T-cell (primary cell): ENCODE data around the gene CD177. TPM values are rescaled to one million over a fixed set of nuclear protein-coding genes. Genes with fewer than 3 reads are reported as not detected.
"Not testable (repeated sequence)": the region's sequence is repeated elsewhere in the genome, so short reads cannot be mapped to it uniquely, and the experiment has no call there.

ENCODE experiments used
- ATAC-seq, 4 experiments: fragments of 200-7000 bp in 3 of 4; fragments of 150-1000 bp in 1 of 4; cut with Tn5 transposase; replicated peaks in 1 of 4; 1 replicate in 3 of 4; 2 replicates in 1 of 4; pipeline ENCODE4 v1.10.0; 2021; ENCODE audit warnings: moderate library complexity in 3 of 4, mild to moderate bottlenecking in 2 of 4, moderate number of reproducible peaks in 1 of 4
- CTCF ChIA-PET, 2 donors: fragments of 300-600 bp; sonication (Branson Sonifier 250); formaldehyde crosslinking; loops; one replicate each; lab custom pipeline; 2022; ENCODE audit warnings: antibody characterized with exemption in 2 of 2; lab: Charles Lee
- POLR2A ChIA-PET, 2 donors: fragments of 300-600 bp; sonication (Branson Sonifier 250); formaldehyde crosslinking; loops; one replicate each; lab custom pipeline; 2022; ENCODE audit warnings: antibody characterized with exemption in 2 of 2; lab: Charles Lee
- DNase-seq, 35 experiments: peaks; one replicate each; pipeline versions ENCODE4 v3.0.0 to v3.0.0-alpha.2; 2013 to 2023
- H3K27ac ChIP-seq: one replicate; pipeline ENCODE4 v1.5.1; 2013; ENCODE audit warnings: low read length
- H3K27me3 ChIP-seq, 2 experiments: replicated peaks in 1 of 2; 1 replicate in 1 of 2; 2 replicates in 1 of 2; pipeline versions ENCODE4 v1.6.1 to v1.7.0; 2013; ENCODE audit warnings: low read length in 1 of 2, mixed read lengths in 1 of 2; ENCODE audit not compliant: control insufficient read depth in 2 of 2, insufficient read depth in 2 of 2; ENCODE audit errors: extremely low read depth in 1 of 2
- H3K36me3 ChIP-seq, 2 donors: 1 replicate in 1 of 2; 2 replicates in 1 of 2; pipeline versions ENCODE4 v1.6.1 to v1.7.0; 2013; ENCODE audit warnings: low read length in 1 of 2; ENCODE audit not compliant: control insufficient read depth in 2 of 2, insufficient read depth in 1 of 2; ENCODE audit errors: extremely low read depth in 1 of 2
- H3K4me1 ChIP-seq, 2 experiments: 1 replicate in 1 of 2; 2 replicates in 1 of 2; pipeline versions ENCODE4 v1.6.1 to v1.7.0; 2013; ENCODE audit warnings: low read length in 2 of 2, mixed read lengths in 1 of 2; ENCODE audit not compliant: insufficient read depth in 2 of 2, control insufficient read depth in 1 of 2; ENCODE audit errors: extremely low read depth in 1 of 2
- H3K4me3 ChIP-seq, 2 donors: 1 replicate in 1 of 2; 2 replicates in 1 of 2; pipeline versions ENCODE4 v1.5.1 to v1.7.0; 2013; ENCODE audit warnings: mild to moderate bottlenecking in 2 of 2, low read length in 1 of 2, moderate library complexity in 1 of 2; ENCODE audit not compliant: control insufficient read depth in 1 of 2; ENCODE audit errors: extremely low read depth in 1 of 2
- H3K9me3 ChIP-seq: 2 replicates; pipeline ENCODE4 v1.7.0; 2013
- H3K27ac Mint-ChIP-seq, 2 donors: one replicate each; pipeline ENCODE4 v1.8.0; 2020 to 2021; ENCODE audit warnings: mild to moderate bottlenecking in 2 of 2, mixed read lengths in 2 of 2
- H3K27me3 Mint-ChIP-seq, 2 donors: one replicate each; pipeline ENCODE4 v1.8.0; 2021 to 2022; ENCODE audit warnings: mixed read lengths in 2 of 2
- H3K36me3 Mint-ChIP-seq: one replicate; pipeline ENCODE4 v1.8.0; 2021; ENCODE audit warnings: mixed read lengths
- H3K4me1 Mint-ChIP-seq, 3 donors: one replicate each; pipeline ENCODE4 v1.8.0; 2020 to 2022; ENCODE audit warnings: mixed read lengths in 3 of 3, mild to moderate bottlenecking in 1 of 3
- H3K4me3 Mint-ChIP-seq, 3 donors: one replicate each; pipeline ENCODE4 v1.8.0; 2020 to 2022; ENCODE audit warnings: mild to moderate bottlenecking in 3 of 3, mixed read lengths in 3 of 3, moderate library complexity in 3 of 3
- H3K9me3 Mint-ChIP-seq, 3 donors: one replicate each; pipeline ENCODE4 v1.8.0; 2020 to 2022; ENCODE audit warnings: mixed read lengths in 3 of 3
- WGBS: methylation state at CpG from one replicate; pipeline ENCODE4 v1.1.5; 2013; ENCODE audit warnings: missing lambda C conversion rate; ENCODE audit not compliant: insufficient coverage; 5-methylcytosine and 5-hydroxymethylcytosine counted together
- total RNA-seq, 35 experiments: library from RNA in 6 of 35; stranded (reverse) in 6 of 35; fragments of 120-200 nt in 1 of 35; gene quantifications; one replicate each; pipeline versions ENCODE4 v1.2.1 to v1.2.4 and lab custom pipeline; 2013 to 2026

The CD177 gene
- total RNA-seq, 5 donors from 2014 or later (not counting 1 experiment from before 2014, with no cell fraction given): not detected

- H3K4me1 Mint-ChIP-seq: no peaks in the 10 kb centered on the region
- DNase-seq: no peak
- H3K9me3 ChIP-seq: no peaks in the 10 kb centered on the region
- no peaks in the 10 kb centered on the region for H3K36me3 ChIP-seq
- H3K36me3 Mint-ChIP-seq: no peaks in the 10 kb centered on the region
- ChIA-PET POLR2A (interaction anchor here in 1 of 2 donors (0.6 kb wide), 1 partner anchor 188 kb away, joined by 3 read pairs; no protein-coding TSS in a partner anchor), CTCF (no interaction called here)
- peaks cover 0 to 9% of the 10 kb centered on the region in 2 experiments for H3K27me3 ChIP-seq
- no peak overlapping the region for H3K27ac Mint-ChIP-seq
- no peaks in the 10 kb centered on the region for H3K4me1 ChIP-seq
- H3K4me3 Mint-ChIP-seq: no peak overlapping the region
- no peak for ATAC-seq
- no peak overlapping the region for H3K4me3 ChIP-seq
- H3K9me3 Mint-ChIP-seq: no peaks in the 10 kb centered on the region
- H3K27me3 Mint-ChIP-seq: peaks cover 3 to 12% of the 10 kb centered on the region in 2 donors
- no peak overlapping the region for H3K27ac ChIP-seq
- WGBS: 65% methylated on average over 2 of the region's 4 CpGs
Observed at GRCh38 chr19:43318796-43319314, 34.6 kb upstream of the CD177 start.

GRCh38 chr19:43320546-43320945 lies 32.9 kb upstream of the CD177 start:
- DNase-seq (no peak), ATAC-seq (no peak)
- peaks cover 0 to 7% of the 10 kb centered on the region in 2 experiments for H3K27me3 ChIP-seq
- H3K36me3 ChIP-seq: no peaks in the 10 kb centered on the region
- no peaks in the 10 kb centered on the region for H3K36me3 Mint-ChIP-seq
- CTCF ChIA-PET: no interaction called here
- POLR2A ChIA-PET: no interaction called here
- no peak overlapping the region for H3K4me3 Mint-ChIP-seq
- no peaks in the 10 kb centered on the region for H3K4me1 ChIP-seq
- H3K27ac ChIP-seq: no peak overlapping the region
- H3K4me3 ChIP-seq: no peak overlapping the region
- H3K27me3 Mint-ChIP-seq: peaks cover 3 to 6% of the 10 kb centered on the region in 2 donors
- no peaks in the 10 kb centered on the region for H3K4me1 Mint-ChIP-seq
- WGBS: no CpG with 5 or more reads among the region's 2 CpGs
- no peaks in the 10 kb centered on the region for H3K9me3 Mint-ChIP-seq
- H3K27ac Mint-ChIP-seq: no peak overlapping the region
- H3K9me3 ChIP-seq: no peaks in the 10 kb centered on the region

GRCh38 chr19:43326761-43327160 lies 26.7 kb upstream of the CD177 start:
- H3K27ac ChIP-seq, ATAC-seq, H3K4me1 Mint-ChIP-seq, H3K4me3 Mint-ChIP-seq, POLR2A ChIA-PET, H3K9me3 Mint-ChIP-seq, H3K9me3 ChIP-seq, H3K4me3 ChIP-seq, H3K27me3 Mint-ChIP-seq, H3K36me3 ChIP-seq, CTCF ChIA-PET, DNase-seq, H3K27ac Mint-ChIP-seq, H3K4me1 ChIP-seq, H3K27me3 ChIP-seq, H3K36me3 Mint-ChIP-seq: not testable (repeated sequence)
- 89% methylated on average over 2 of the region's 11 CpGs for WGBS

- H3K9me3 Mint-ChIP-seq, H3K4me3 Mint-ChIP-seq, H3K27ac ChIP-seq, H3K36me3 ChIP-seq, H3K27me3 ChIP-seq, H3K27me3 Mint-ChIP-seq, ATAC-seq, H3K27ac Mint-ChIP-seq, H3K4me1 Mint-ChIP-seq, DNase-seq, H3K9me3 ChIP-seq, H3K36me3 Mint-ChIP-seq, H3K4me1 ChIP-seq, POLR2A ChIA-PET, CTCF ChIA-PET, H3K4me3 ChIP-seq: not testable (repeated sequence)
- WGBS: no CpG with 5 or more reads among the region's 12 CpGs
Observed at GRCh38 chr19:43328561-43328960, 24.9 kb upstream of the CD177 start.

GRCh38 chr19:43329049-43329448 lies 24.4 kb upstream of the CD177 start:
- H3K27ac Mint-ChIP-seq, ATAC-seq: not testable (repeated sequence)

GRCh38 chr19:43329989-43330388 lies 23.5 kb upstream of the CD177 start:
- Mint-ChIP-seq H3K4me1 (no peaks in the 10 kb centered on the region), H3K27me3 (peaks cover 3 to 9% of the 10 kb centered on the region in 2 donors), H3K4me3 (no peak overlapping the region), H3K27ac (no peak overlapping the region), H3K36me3 (no peaks in the 10 kb centered on the region), H3K9me3 (no peaks in the 10 kb centered on the region)
- Histone ChIP-seq H3K9me3 (no peaks in the 10 kb centered on the region), H3K36me3 (no peaks in the 10 kb centered on the region), H3K4me3 (no peak overlapping the region), H3K27me3 (peaks cover 0 to 4% of the 10 kb centered on the region in 2 experiments), H3K27ac (no peak overlapping the region), H3K4me1 (peaks cover 0 to 2% of the 10 kb centered on the region in 2 experiments)
- no peak for DNase-seq
- WGBS: 60% methylated on average over 1 of the region's 2 CpGs
- no peak for ATAC-seq
- ChIA-PET CTCF (no interaction called here), POLR2A (no interaction called here)

More at GRCh38 chr19:43329049-43329448, 24.4 kb upstream of the CD177 start:
- DNase-seq, H3K4me1 Mint-ChIP-seq, H3K9me3 ChIP-seq, H3K27ac ChIP-seq, H3K4me3 ChIP-seq, H3K27me3 ChIP-seq, POLR2A ChIA-PET, H3K36me3 ChIP-seq, H3K36me3 Mint-ChIP-seq, H3K9me3 Mint-ChIP-seq, H3K4me3 Mint-ChIP-seq, CTCF ChIA-PET, H3K27me3 Mint-ChIP-seq, H3K4me1 ChIP-seq: not testable (repeated sequence)
- WGBS: 87% methylated on average over 3 of the region's 4 CpGs
